Measurements from ENCODE around the gene ANAPC4. TPM values are rescaled to one million over a fixed set of nuclear protein-coding genes. Genes with fewer than 3 reads are reported as not detected.
A peak's percentile ranks its signal among the peaks of the same experiment; 100 is the strongest.

The ANAPC4 gene
- total RNA-seq, 1 donor from 2014 or later: 19.2 TPM

- Histone ChIP-seq H3K4me2 (ENCODE audit: low read length) (no peak overlapping the region), H4K20me1 (ENCODE audit: insufficient read depth, low read length) (no peaks in the 10 kb centered on the region), H3K9ac (ENCODE audit: low read length) (no peak overlapping the region), H3K36me3 (ENCODE audit: insufficient read depth, low read length) (no peaks in the 10 kb centered on the region), H3K9me3 (ENCODE audit: insufficient read depth, low read depth, low read length) (no peaks in the 10 kb centered on the region), H3K4me1 (ENCODE audit: insufficient read depth, low read length) (no peaks in the 10 kb centered on the region), H3K79me2 (ENCODE audit: insufficient read depth, low read length) (no peaks in the 10 kb centered on the region), H2AFZ (ENCODE audit: low read depth, low read length) (no peak overlapping the region), H3K4me3 (ENCODE audit: insufficient read depth, low read depth, low read length) (no peak overlapping the region), H3K27me3 (ENCODE audit: insufficient read depth, low read length) (no peaks in the 10 kb centered on the region), H3K27ac (ENCODE audit: low read depth, low read length) (no peak overlapping the region)
- Mint-ChIP-seq H3K4me1 (ENCODE audit: low read depth, unreplicated experiment) (no peaks in the 10 kb centered on the region), H3K27ac (ENCODE audit: unreplicated experiment) (no peak overlapping the region), H3K27me3 (ENCODE audit: low read depth, unreplicated experiment) (peaks cover 3% of the 10 kb centered on the region), H3K9me3 (ENCODE audit: unreplicated experiment) (peaks cover 4% of the 10 kb centered on the region), H3K4me3 (ENCODE audit: unreplicated experiment) (no peak overlapping the region), H3K36me3 (ENCODE audit: low read depth, unreplicated experiment) (peaks cover 7% of the 10 kb centered on the region)
- TF ChIP-seq CTCF (IDR thresholded peaks at IDR 0.05; ENCODE audit: insufficient read depth, low read depth, low read length) (no peak), EZH2 (IDR thresholded peaks at IDR 0.05; ENCODE audit: insufficient read depth, low read length) (no peak)
- no peak for FAIRE-seq
- DNase-seq (ENCODE audit: low read depth): no peak
Observed at GRCh38 chr4:25424539-25425228, 47.6 kb downstream of the ANAPC4 start.

- Histone ChIP-seq H3K9ac (ENCODE audit: low read length) (no peak overlapping the region), H3K79me2 (ENCODE audit: insufficient read depth, low read length) (no peaks in the 10 kb centered on the region), H3K9me3 (ENCODE audit: insufficient read depth, low read depth, low read length) (no peaks in the 10 kb centered on the region), H3K4me2 (ENCODE audit: low read length) (no peak overlapping the region), H3K27me3 (ENCODE audit: insufficient read depth, low read length) (no peaks in the 10 kb centered on the region), H3K4me3 (ENCODE audit: insufficient read depth, low read depth, low read length) (no peak overlapping the region), H4K20me1 (ENCODE audit: insufficient read depth, low read length) (no peaks in the 10 kb centered on the region), H3K36me3 (ENCODE audit: insufficient read depth, low read length) (no peaks in the 10 kb centered on the region), H3K4me1 (ENCODE audit: insufficient read depth, low read length) (no peaks in the 10 kb centered on the region), H3K27ac (ENCODE audit: low read depth, low read length) (no peak overlapping the region), H2AFZ (ENCODE audit: low read depth, low read length) (no peak overlapping the region)
- no peak overlapping the region for H3K4me3 Mint-ChIP-seq (ENCODE audit: unreplicated experiment)
- FAIRE-seq (no peak), DNase-seq (ENCODE audit: low read depth) (peak; percentile 22)
- peaks cover 4% of the 10 kb centered on the region for H3K9me3 Mint-ChIP-seq (ENCODE audit: unreplicated experiment)
- TF ChIP-seq EZH2 (IDR thresholded peaks at IDR 0.05; ENCODE audit: insufficient read depth, low read length) (no peak), CTCF (IDR thresholded peaks at IDR 0.05; ENCODE audit: insufficient read depth, low read depth, low read length) (no peak)
- H3K27me3 Mint-ChIP-seq (ENCODE audit: low read depth, unreplicated experiment): peaks cover 3% of the 10 kb centered on the region
- H3K36me3 Mint-ChIP-seq (ENCODE audit: low read depth, unreplicated experiment): peaks cover 7% of the 10 kb centered on the region
- no peaks in the 10 kb centered on the region for H3K4me1 Mint-ChIP-seq (ENCODE audit: low read depth, unreplicated experiment)
- H3K27ac Mint-ChIP-seq (ENCODE audit: unreplicated experiment): no peak overlapping the region
Observed at GRCh38 chr4:25425361-25425760, 48.3 kb downstream of the ANAPC4 start.

GRCh38 chr4:25427871-25428270, 50.8 kb downstream of the ANAPC4 start:
- Histone ChIP-seq H3K27me3 (ENCODE audit: insufficient read depth, low read length) (no peaks in the 10 kb centered on the region), H3K79me2 (ENCODE audit: insufficient read depth, low read length) (no peaks in the 10 kb centered on the region), H3K4me2 (ENCODE audit: low read length) (no peak overlapping the region), H3K36me3 (ENCODE audit: insufficient read depth, low read length) (no peaks in the 10 kb centered on the region), H3K27ac (ENCODE audit: low read depth, low read length) (no peak overlapping the region), H3K4me1 (ENCODE audit: insufficient read depth, low read length) (no peaks in the 10 kb centered on the region), H3K4me3 (ENCODE audit: insufficient read depth, low read depth, low read length) (no peak overlapping the region), H3K9me3 (ENCODE audit: insufficient read depth, low read depth, low read length) (no peaks in the 10 kb centered on the region), H4K20me1 (ENCODE audit: insufficient read depth, low read length) (no peaks in the 10 kb centered on the region), H2AFZ (ENCODE audit: low read depth, low read length) (no peak overlapping the region), H3K9ac (ENCODE audit: low read length) (no peak overlapping the region)
- Mint-ChIP-seq H3K36me3 (ENCODE audit: low read depth, unreplicated experiment) (peaks cover 4% of the 10 kb centered on the region), H3K4me3 (ENCODE audit: unreplicated experiment) (no peak overlapping the region), H3K27ac (ENCODE audit: unreplicated experiment) (no peak overlapping the region), H3K9me3 (ENCODE audit: unreplicated experiment) (peaks cover 5% of the 10 kb centered on the region), H3K27me3 (ENCODE audit: low read depth, unreplicated experiment) (peaks cover 6% of the 10 kb centered on the region), H3K4me1 (ENCODE audit: low read depth, unreplicated experiment) (no peaks in the 10 kb centered on the region)
- no peak for FAIRE-seq
- no peak for DNase-seq (ENCODE audit: low read depth)
- TF ChIP-seq EZH2 (IDR thresholded peaks at IDR 0.05; ENCODE audit: insufficient read depth, low read length) (no peak), CTCF (IDR thresholded peaks at IDR 0.05; ENCODE audit: insufficient read depth, low read depth, low read length) (no peak)
